Measurements from ENCODE around the gene USP44.

The USP44 gene

GRCh38 chr12:95548539-95549391 is 2.5 kb downstream of the USP44 start:
- DNase-seq (ENCODE audit: low read depth) = peak; percentile 65

DNA sequence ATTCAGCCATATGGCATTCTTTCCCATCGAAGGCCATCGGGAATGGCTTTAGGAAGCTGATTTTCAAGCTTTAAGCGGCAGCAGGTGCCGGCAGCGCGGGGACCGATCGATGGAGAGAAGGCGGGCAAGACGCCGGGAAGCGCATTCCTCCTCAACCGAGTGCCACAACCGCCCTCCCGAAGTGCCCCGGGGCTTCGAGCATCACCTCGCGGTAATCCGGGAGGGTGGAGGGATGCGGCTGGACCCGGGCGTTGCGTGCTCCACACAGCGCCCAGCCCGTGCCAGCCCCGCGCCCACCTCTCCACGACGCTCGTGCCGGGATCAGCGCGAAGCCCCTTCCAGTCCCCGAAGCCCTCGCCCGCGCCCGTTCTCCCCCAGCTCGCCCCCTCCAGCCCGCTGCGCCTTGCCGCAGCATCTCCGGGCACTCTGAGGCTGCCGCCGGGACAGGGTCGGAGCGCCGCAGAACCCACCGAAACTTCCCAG is 3.2 kb downstream of the USP44 start:
- peak; percentile 8 for DNase-seq (ENCODE audit: low read depth)

GRCh38 chr12:95547522-95548055 is 3.7 kb downstream of the USP44 start:
- no peak for DNase-seq (ENCODE audit: low read depth)

DNA sequence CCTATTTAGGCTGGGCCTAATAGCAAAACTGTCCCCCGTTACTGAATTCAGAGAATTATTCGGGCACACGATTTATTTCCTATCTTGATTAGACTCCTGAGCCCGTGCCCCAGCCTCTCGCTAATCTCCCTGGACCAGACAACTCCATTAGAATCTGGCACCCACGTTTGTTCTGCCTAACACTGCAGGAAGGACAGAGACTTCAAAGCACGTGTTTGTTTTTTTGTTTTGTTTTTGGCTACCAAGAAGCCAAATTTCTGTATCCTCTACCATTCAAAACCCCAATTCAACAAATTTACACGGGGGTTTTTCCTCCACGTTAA is 4.8 kb downstream of the USP44 start:
- DNase-seq (ENCODE audit: low read depth) = no peak

- DNase-seq (ENCODE audit: low read depth) = no peak
Observed at GRCh38 chr12:95545731-95546490, 5.4 kb downstream of the USP44 start.

DNA sequence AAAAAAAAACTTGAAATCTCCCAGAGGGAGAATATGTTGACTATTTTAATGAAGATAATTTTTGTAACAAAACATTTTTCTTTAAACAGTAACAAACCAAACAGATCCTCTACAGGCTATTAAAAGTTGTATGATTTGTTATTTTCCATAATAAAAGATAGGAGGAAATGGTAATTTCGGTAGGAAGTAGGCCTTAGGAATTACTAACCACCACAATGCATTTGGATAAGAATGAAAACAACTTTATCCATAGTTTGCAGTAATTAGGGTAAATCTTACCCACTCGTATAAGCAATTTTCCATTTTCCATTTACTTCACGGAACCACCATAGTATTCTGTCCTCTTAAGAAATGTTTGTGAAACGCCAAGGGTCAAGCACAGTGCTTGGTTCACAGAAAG is 6.0 kb downstream of the USP44 start:
- no peak for DNase-seq (ENCODE audit: low read depth)

DNA sequence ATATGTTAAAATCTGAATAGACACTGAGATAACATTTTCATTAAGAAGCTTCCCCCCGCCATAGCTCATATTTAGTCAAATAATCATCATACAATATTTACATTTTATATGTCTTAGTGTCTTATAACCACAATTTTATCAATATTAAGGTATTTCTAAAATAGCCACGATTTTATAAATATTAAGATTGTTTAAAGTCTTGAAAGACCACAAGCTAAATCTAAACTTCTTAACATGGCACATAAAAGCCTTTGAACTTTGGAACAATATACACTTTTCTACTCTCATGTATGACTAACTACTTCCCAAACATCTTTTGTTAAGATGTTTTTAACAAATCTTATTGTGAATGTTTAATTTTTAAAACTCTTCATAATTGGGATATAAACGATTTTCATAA is 6.5 kb downstream of the USP44 start:
- DNase-seq (ENCODE audit: low read depth) = no peak

GRCh38 chr12:95543305-95543704 is 8.0 kb downstream of the USP44 start:
- DNase-seq (ENCODE audit: low read depth) = no peak

DNA sequence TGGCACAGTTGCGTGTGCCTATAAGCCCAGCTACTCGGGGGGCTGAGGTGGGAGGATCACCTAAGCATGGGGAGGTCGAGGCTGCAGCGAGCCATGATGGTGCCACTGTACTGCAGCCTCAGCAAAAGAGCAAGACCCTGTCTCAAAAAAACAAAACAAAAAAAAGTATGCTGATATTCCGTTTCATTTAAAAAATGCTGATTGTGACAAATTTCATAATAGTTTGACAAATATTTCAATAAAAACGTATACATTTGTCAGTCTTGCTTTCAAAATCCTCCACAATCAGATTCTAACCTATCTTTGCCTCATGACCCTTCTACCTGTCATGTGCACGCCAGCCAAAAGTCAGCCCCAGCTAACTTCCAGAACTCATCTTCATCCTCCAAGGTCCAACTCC is 9.8 kb downstream of the USP44 start:
- no peak for DNase-seq (ENCODE audit: low read depth)

- no peak for DNase-seq (ENCODE audit: low read depth)
Observed at GRCh38 chr12:95538656-95539055, 12.6 kb downstream of the USP44 start.

- no peak for DNase-seq (ENCODE audit: low read depth)
Observed at GRCh38 chr12:95538006-95538405, 13.3 kb downstream of the USP44 start.

DNA sequence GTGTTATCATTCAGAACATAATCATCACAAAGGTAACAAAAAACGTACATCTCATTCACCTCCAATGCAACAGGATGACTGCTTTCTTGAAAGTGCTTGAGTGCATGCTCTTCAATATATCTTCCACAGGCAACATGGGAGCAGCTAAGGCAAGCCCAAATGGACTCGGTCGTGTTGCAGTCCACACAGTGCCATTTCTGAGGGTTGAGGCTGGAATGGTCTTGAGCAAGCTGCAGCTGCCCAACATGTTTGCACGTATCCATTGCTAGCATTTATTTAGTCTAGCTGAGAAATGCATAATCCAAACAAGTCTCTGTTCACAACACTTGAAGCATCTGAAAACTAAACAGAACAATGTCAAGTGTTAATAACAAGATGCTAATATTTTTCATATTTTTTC is 17.3 kb downstream of the USP44 start:
- no peak for DNase-seq (ENCODE audit: low read depth)

DNA sequence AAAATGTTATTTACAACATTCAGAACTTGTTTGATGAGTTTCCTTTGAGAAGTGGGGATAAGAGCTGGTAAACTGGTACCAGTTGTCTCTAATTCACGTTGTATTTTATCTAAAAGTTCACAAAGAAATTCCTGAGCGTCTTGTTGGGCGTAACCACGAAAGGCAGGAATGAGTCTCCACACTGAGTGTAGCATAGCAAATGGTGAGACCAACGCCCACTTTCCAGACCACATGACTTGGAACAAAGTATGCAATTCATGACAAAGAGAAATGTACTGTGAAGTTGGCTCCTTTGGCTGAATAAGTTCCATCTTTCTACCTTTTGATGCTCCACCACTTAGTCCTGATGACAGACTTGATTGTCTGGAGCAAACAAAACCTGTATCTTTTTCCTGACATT is 18.4 kb downstream of the USP44 start:
- no peak for DNase-seq (ENCODE audit: low read depth)

- no peak for DNase-seq (ENCODE audit: low read depth)
Observed at GRCh38 chr12:95529693-95530225, 21.5 kb downstream of the USP44 start.

DNA sequence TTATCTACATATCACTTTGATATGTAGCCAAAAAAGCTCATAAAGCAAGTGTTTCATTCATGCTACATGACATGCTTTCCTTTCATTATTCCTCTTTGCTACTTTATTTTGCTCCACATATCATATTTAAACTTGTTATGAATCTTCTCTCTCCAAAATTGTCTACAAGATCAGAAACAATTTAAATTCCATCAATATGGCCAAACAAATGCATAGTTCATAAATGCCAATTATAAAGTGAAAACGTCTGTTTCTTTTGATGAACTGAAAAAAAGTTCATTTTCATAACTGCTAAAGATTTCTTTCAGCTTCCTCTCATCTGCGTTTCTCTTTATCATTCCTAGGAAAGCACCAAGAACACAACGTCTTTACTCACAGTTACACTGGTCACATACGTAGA is 22.8 kb downstream of the USP44 start:
- no peak for DNase-seq (ENCODE audit: low read depth)

GRCh38 chr12:95522692-95523091 is 28.6 kb downstream of the USP44 start:
- DNase-seq (ENCODE audit: low read depth) = no peak

GRCh38 chr12:95520816-95521215 is 30.5 kb downstream of the USP44 start:
- no peak for DNase-seq (ENCODE audit: low read depth)

DNA sequence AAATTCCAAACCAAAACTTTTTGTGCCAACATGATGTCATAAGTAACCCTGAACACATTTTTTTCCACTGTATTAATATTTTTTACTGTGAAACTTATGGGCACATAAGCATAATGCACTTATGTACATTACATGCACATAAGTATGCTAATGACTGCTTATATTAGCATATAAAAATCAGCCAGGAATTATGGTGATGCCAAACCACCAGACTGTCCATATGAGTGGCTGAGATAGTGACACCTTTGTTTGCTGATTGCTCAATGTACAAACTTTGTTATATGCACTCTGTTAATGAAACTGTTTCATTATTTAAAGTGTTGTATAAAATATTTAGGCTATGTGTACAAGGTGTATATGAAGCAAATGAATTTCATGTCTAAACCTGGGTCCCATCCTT is 32.3 kb downstream of the USP44 start:
- DNase-seq (ENCODE audit: low read depth) = no peak

GRCh38 chr12:95517246-95517645 is 34.0 kb downstream of the USP44 start:
- DNase-seq (ENCODE audit: low read depth) = no peak

- no peak for DNase-seq (ENCODE audit: low read depth)
Observed at GRCh38 chr12:95516757-95517156, 34.5 kb downstream of the USP44 start.

DNA sequence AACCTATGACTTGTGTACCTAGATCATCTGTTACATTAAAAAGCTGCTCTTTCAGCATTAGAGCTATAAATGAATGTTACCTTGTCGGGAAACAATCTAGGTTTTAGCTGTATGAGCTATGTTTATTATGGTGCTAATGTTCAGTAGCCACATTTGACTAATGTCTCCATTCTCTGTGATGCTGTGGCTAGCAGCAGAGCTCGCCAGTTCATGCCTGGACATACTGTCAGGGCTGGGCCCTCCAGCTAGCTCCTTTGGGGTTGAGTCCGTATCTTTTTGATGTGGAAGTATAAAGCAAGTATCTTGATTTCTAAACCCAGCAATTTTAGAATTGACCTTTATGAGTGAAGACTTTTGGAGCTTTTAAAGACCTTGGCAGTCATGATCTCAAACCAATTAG is 36.1 kb downstream of the USP44 start:
- DNase-seq (ENCODE audit: low read depth) = no peak

DNA sequence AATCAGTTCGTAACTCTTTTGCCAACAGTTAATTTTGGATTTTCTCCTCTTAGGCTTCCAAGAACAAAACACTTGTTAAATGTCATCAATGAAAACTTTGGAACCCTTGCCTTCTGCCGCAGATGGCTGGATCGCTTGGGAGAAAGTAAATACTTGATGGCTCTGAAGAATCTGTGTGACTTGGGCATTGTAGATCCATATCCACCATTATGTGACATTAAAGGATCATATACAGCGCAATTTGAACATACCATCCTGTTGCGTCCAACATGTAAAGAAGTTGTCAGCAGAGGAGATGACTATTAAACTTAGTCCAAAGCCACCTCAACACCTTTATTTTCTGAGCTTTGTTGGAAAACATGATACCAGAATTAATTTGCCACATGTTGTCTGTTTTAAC is 37.7 kb downstream of the USP44 start:
- no peak for DNase-seq (ENCODE audit: low read depth)

DNA sequence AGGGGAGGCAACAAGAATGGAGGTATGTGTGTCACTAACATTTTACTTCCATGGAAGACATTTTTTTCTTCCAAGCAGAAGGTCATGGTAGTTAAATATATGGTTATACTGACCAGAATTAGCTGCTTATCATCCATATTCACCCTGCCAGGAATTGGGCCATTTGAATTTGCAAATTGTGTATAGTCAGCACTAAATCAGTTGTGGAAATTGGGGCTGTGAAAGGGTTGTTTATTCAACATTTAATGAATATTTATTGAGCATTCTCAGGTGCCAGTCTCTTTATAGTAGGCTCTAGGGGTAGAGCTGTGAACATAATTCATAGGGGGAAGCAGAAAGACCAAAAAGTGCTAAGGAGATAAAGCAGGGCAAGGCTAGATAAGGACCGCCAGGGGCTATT is 39.3 kb downstream of the USP44 start:
- no peak for DNase-seq (ENCODE audit: low read depth)
